ENCODE results near the gene KLHL17.
A peak's percentile ranks its signal among the peaks of the same experiment; 100 is the strongest.
"Not testable (repeated sequence)": the region's sequence is repeated elsewhere in the genome, so short reads cannot be mapped to it uniquely, and the experiment has no call there.

KLHL17 gene

GRCh38 chr1:1003618-1004419 is 43.4 kb downstream of the KLHL17 start:
- DNase-seq: no peak

- no peak for DNase-seq
Observed at GRCh38 chr1:1004420-1004779, 44.0 kb downstream of the KLHL17 start.

- no peak for DNase-seq
Observed at GRCh38 chr1:1004780-1005697, 44.7 kb downstream of the KLHL17 start.

- DNase-seq: no peak
Observed at GRCh38 chr1:1005774-1006304, 45.5 kb downstream of the KLHL17 start.

- DNase-seq: no peak
Observed at GRCh38 chr1:1006305-1007159, 46.1 kb downstream of the KLHL17 start.

GRCh38 chr1:1010131-1010530 is 49.7 kb downstream of the KLHL17 start:
- not testable (repeated sequence) for DNase-seq

- no peak for DNase-seq
Observed at GRCh38 chr1:1011396-1011949, 51.1 kb downstream of the KLHL17 start.

- DNase-seq: not testable (repeated sequence)
Observed at GRCh38 chr1:1012736-1013104, 52.3 kb downstream of the KLHL17 start.

GRCh38 chr1:1013105-1013921 is 52.9 kb downstream of the KLHL17 start, which contains the start of gene ISG15:
ISG15 (plus strand) TSS chr1:1013497; CDS start chr1:1013574, 77 bp downstream.
- peak; percentile 83 to 88 for DNase-seq

GRCh38 chr1:1013922-1014648 is 53.7 kb downstream of the KLHL17 start:
- DNase-seq: peak; percentile 45 to 55

GRCh38 chr1:1014799-1015681 is 54.7 kb downstream of the KLHL17 start:
- peak in 1 of 2 experiments; percentile 31 for DNase-seq

All from activated CD4-positive, alpha-beta T cell treated with anti-CD3 and anti-CD28 coated beads, Interleukin-2, amount 50 U/mL, for 48 hours (primary cell).